ENCODE results near the gene SKA3.
A peak's percentile ranks its signal among the peaks of the same experiment; 100 is the strongest.

SKA3 gene

GRCh38 chr13:21133077-21133476 lies 43.3 kb downstream of the SKA3 start:
- TF ChIP-seq RAD21 (IDR thresholded peaks at IDR 0.05; ENCODE audit: low read depth) (no peak), FOXM1 (IDR thresholded peaks at IDR 0.05; ENCODE audit: borderline replicate concordance, low read depth) (no peak), YY1 (IDR thresholded peaks at IDR 0.05; ENCODE audit: low read depth) (no peak), TEAD4 (IDR thresholded peaks at IDR 0.05) (no peak), ZBTB7A (IDR thresholded peaks at IDR 0.05; ENCODE audit: low read depth) (no peak), EP300 (IDR thresholded peaks at IDR 0.05; ENCODE audit: borderline replicate concordance) (no peak)
- TF ChIP-seq, protein P1, sequence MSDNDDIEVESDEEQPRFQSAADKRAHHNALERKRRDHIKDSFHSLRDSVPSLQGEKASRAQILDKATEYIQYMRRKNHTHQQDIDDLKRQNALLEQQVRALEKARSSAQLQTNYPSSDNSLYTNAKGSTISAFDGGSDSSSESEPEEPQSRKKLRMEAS (IDR thresholded peaks at IDR 0.05) = no peak

DNA sequence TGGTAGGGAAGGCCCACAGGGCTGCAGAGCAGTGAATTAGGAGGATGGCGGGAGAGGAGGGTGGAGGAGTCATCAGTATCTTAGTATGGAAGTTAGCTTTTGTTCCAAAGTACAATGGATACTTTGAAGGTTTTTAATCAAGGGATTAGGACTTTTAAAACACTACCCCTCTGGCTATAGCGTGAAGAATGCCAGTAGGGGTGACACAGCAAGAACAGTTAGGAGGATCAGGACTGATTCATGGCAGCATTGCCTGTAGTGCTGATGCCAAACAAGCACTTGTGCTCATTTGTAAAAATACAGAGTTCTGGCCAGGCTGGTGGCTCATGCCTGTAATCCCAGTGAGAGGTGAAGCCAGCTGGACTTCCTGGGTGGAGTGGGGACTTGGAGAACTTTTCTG lies 46.2 kb downstream of the SKA3 start:
- TF ChIP-seq FOXM1 (IDR thresholded peaks at IDR 0.05; ENCODE audit: borderline replicate concordance, low read depth) (no peak), NFIC (IDR thresholded peaks at IDR 0.05) (no peak), ZBTB7A (IDR thresholded peaks at IDR 0.05; ENCODE audit: low read depth) (no peak), REST (IDR thresholded peaks at IDR 0.05; ENCODE audit: low read depth) (no peak), EGR1 (IDR thresholded peaks at IDR 0.05) (no peak), CREB1 (IDR thresholded peaks at IDR 0.05; ENCODE audit: low read depth) (no peak), USF1 (IDR thresholded peaks at IDR 0.05) (no peak), CEBPB (IDR thresholded peaks at IDR 0.05) (no peak), TCF12 (IDR thresholded peaks at IDR 0.05; ENCODE audit: low read depth) (no peak), EP300 (IDR thresholded peaks at IDR 0.05; ENCODE audit: borderline replicate concordance) (no peak), TEAD4 (IDR thresholded peaks at IDR 0.05) (no peak), YY1 (IDR thresholded peaks at IDR 0.05; ENCODE audit: low read depth) (no peak)
- TF ChIP-seq, protein P1 (IDR thresholded peaks at IDR 0.05) = no peak

GRCh38 chr13:21124852-21125251 lies 51.5 kb downstream of the SKA3 start:
- TF ChIP-seq EP300 (IDR thresholded peaks at IDR 0.05; ENCODE audit: borderline replicate concordance) (peak; percentile 68; the same call in 1 of the 2 replicates), RAD21 (IDR thresholded peaks at IDR 0.05; ENCODE audit: low read depth) (no peak), ZBTB7A (IDR thresholded peaks at IDR 0.05; ENCODE audit: low read depth) (no peak), TAF1 (IDR thresholded peaks at IDR 0.05; ENCODE audit: low read depth) (no peak), TEAD4 (IDR thresholded peaks at IDR 0.05) (peak; percentile 55), REST (IDR thresholded peaks at IDR 0.05; ENCODE audit: low read depth) (no peak), TCF12 (IDR thresholded peaks at IDR 0.05; ENCODE audit: low read depth) (peak; percentile 76), CEBPB (IDR thresholded peaks at IDR 0.05) (peak; percentile 15; the same call in 1 of the 2 replicates), FOXM1 (IDR thresholded peaks at IDR 0.05; ENCODE audit: borderline replicate concordance, low read depth) (no peak; the same call in 1 of the 2 replicates), NFIC (IDR thresholded peaks at IDR 0.05) (peak; percentile 96), YY1 (IDR thresholded peaks at IDR 0.05; ENCODE audit: low read depth) (0 out of 2 replicates have a peak, but pooled peaks have one; percentile 43), USF1 (IDR thresholded peaks at IDR 0.05) (no peak)
- TF ChIP-seq, protein P1 (IDR thresholded peaks at IDR 0.05) = no peak

- no peak for TF ChIP-seq NFIC (IDR thresholded peaks at IDR 0.05)
- TF ChIP-seq FOXM1 (IDR thresholded peaks at IDR 0.05; ENCODE audit: borderline replicate concordance, low read depth) = no peak
Observed at GRCh38 chr13:21123956-21124355, 52.4 kb downstream of the SKA3 start.

GRCh38 chr13:21121616-21122015 lies 54.7 kb downstream of the SKA3 start:
- TF ChIP-seq EP300 (IDR thresholded peaks at IDR 0.05; ENCODE audit: borderline replicate concordance) = no peak
- no peak for TF ChIP-seq FOXM1 (IDR thresholded peaks at IDR 0.05; ENCODE audit: borderline replicate concordance, low read depth)
- TF ChIP-seq REST (IDR thresholded peaks at IDR 0.05; ENCODE audit: low read depth) = no peak
- no peak for TF ChIP-seq YY1 (IDR thresholded peaks at IDR 0.05; ENCODE audit: low read depth)
- no peak for TF ChIP-seq RAD21 (IDR thresholded peaks at IDR 0.05; ENCODE audit: low read depth)
- TF ChIP-seq TCF12 (IDR thresholded peaks at IDR 0.05; ENCODE audit: low read depth) = no peak
- no peak for TF ChIP-seq EGR1 (IDR thresholded peaks at IDR 0.05)
- no peak for TF ChIP-seq CREB1 (IDR thresholded peaks at IDR 0.05; ENCODE audit: low read depth)
- no peak for TF ChIP-seq TAF1 (IDR thresholded peaks at IDR 0.05; ENCODE audit: low read depth)
- TF ChIP-seq ZBTB7A (IDR thresholded peaks at IDR 0.05; ENCODE audit: low read depth) = no peak
- TF ChIP-seq TEAD4 (IDR thresholded peaks at IDR 0.05) = no peak
- TF ChIP-seq CEBPB (IDR thresholded peaks at IDR 0.05) = no peak
- TF ChIP-seq, protein P1 (IDR thresholded peaks at IDR 0.05) = no peak

Measured in Ishikawa (cell line).